ENCODE results near the gene PLXNC1.

Gene PLXNC1

GRCh38 chr12:94182986-94183707 lies 34.8 kb downstream of the PLXNC1 start:
- no peak for DNase-seq

DNA sequence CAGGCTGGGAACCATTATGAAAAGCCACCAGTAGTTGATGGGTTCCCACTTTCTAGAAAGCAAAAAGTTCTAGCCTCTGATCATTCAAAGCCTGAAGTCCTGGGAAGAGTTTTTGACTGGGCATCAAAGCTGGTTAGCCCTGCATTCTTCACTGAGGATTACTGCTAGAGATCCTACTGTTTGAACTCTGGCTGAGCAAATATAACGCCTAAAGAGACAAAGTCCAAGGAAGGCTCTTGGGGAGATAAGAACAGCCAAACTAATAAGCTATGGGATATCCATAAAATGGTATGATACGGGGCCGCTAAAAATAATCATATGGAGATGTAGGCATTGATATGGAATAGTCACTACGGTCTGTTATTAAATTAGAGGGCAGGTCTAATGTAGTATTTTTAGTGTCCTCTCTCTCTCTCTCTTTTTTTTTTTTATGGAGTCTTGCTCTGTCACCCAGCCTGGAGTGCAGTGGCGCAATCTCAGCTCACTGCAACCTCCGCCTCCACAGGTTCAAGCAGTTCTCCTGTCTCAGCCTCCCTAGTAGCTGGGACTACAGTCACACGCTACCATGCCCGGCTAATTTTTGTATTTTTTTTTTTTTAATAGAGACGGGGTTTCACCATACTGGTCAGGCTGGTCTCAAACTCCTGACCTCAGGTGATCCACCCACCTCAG lies 35.5 kb downstream of the PLXNC1 start:
- no peak for DNase-seq

DNA sequence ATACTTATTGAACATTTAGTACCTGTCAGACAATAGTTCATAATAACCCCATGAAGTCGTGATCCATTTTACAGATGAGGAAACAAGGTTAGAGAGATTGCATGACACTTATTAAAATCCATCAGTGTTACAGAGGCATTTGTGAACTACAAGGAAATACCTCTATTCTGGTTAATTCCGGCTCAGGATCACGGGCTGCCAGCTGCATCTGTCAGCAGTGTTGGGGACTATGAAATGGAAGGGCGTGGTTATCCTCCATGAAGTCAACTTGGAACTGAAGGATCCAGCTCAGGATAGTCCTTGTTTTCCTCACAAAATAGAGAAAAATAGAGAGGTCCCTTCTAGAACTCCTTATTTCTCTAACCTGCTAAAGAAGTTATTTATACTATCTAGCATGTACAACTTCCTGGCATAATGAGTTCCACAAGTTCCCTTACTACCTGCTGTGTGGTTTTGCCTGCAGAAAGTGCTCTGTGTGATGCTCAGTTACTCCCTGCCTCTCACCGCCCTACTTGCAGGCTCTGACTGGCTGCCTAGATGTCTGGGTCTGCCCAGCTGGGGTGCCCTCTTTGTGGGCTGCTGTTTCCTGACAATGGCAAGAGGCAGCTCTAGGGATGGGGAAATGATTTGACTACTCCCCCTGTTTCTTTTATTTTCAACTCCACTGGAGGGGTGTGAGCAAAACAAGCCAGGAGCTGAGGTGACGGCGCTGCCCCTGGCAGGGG lies 36.8 kb downstream of the PLXNC1 start:
- no peak for DNase-seq

DNA sequence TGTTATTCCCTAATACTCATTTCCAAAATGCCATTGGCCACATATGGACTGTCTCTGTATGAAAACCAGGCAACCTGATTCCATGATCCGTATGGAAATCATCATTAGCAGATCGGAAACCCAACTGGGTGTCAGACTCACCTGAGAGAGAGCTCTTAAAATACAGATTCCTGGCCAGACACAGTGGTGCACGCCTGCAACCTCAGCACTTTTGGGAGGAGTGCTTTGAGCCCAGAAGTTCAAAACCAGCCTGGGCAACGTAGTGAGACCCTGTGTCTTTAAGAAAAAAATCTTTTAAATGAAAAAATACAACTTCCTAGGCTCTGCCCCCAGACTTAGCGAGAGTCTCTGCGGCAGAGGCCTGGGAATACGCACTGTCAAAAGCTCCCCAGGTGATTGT lies 37.4 kb downstream of the PLXNC1 start:
- DNase-seq: peak in 1 of 2 experiments; percentile 7

DNA sequence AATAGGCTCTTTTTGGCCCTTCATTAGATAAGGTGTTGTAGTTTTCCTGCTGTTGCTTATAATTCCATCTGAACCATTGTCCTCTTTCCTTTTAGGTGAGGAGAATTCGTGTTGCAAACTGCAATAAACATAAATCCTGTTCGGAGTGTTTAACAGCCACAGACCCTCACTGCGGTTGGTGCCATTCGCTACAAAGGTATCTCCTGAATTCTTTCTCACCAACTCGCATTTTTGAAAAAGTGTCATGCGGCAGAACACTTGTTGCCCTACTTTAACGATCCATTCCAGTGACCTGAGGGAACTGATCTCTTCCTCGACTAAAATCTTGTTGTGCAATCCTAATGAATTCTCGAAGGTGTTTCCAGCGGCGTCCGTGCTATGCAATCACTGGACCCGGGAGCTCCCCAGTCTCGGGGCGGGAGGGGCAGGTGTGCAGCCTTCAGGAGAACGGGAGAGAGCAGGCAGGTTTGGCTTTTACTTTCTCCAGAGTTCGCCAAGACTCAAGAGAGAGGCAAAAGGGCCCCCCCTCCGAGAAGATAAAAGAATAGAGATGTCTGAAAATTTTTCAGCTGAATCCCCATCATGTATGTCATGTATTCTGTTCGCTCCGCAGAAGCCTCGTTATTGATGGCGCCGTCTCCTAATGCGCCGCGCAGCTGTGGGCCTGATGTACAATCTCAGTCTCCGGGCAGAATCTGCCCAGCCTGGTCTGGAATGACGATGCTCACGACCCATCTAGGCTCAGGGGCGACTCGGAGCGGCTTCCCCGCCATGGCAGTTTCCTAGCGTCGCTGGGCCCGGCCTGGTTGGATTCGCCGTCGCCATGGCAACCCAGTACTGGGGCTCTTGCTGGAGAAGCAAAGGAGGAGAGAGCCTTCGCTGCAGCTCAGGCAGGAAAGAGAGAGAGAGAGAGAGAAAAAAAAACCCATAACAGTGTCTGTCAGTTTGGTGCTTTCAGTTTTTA lies 38.2 kb downstream of the PLXNC1 start:
- DNase-seq: peak; percentile 71 to 85

GRCh38 chr12:94187361-94187760 lies 39.0 kb downstream of the PLXNC1 start:
- peak; percentile 20 to 48 for DNase-seq

DNA sequence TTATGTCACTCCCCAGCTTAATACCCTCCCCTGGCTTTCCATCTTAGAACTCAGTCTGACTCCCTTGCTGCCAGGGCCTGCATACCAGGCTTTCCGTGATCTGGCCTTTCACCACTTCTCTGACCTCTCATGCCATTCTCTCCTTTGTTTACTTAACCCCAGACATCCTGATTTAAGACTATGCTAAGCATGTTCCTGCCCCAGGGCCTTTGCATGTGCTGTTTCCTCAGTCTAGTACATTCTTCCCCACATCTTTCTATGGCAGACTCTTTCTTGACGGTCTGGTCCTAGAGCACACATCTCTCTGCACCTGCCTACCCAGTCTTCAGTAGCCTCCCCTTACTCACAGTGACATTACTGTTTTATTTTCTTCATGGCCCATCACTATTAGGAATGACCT lies 42.2 kb downstream of the PLXNC1 start:
- DNase-seq: no peak

GRCh38 chr12:94191023-94191422 lies 42.6 kb downstream of the PLXNC1 start:
- no peak for DNase-seq

DNA sequence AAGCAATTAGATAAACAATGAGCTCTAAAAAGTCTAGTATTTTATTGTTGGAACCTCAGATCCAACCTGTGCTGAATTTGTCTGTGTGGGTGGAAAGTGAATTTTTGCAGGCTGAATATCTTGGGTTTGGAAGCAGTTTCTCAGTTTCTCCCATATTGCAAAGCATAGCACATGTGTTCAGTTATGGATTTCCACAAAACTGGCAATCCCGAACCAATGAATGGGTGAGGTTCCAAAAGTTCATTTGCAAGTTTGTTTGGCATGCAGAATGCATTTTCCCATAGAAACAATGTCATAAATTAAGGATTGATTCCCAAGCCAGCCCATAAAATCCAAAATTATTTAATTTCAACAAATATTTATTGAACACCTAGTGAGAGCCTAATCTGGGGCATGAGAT lies 43.4 kb downstream of the PLXNC1 start:
- DNase-seq: no peak

GRCh38 chr12:94192506-94192905 lies 44.1 kb downstream of the PLXNC1 start:
- DNase-seq: no peak

- DNase-seq: no peak
Measured at GRCh38 chr12:94193168-94193567, 44.8 kb downstream of the PLXNC1 start.

DNA sequence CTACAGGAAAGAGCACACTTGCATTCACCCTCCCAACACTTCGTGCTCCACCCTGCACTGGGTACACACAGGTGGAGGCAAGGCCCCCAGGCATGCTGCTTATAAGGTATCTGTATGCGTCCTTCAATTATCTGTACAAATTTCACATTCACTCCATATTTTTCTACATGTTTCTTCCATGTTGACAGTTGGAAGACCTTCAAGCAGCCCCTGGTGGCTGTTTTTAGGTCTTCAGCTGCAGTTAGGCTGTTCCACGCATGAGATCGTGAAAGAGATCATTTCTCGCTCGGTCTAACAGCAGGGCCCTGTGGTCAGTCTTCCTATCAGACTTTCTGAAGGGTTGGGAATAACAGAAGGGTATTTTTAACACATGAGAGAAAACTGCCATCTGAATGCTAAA lies 47.1 kb downstream of the PLXNC1 start:
- no peak for DNase-seq

DNA sequence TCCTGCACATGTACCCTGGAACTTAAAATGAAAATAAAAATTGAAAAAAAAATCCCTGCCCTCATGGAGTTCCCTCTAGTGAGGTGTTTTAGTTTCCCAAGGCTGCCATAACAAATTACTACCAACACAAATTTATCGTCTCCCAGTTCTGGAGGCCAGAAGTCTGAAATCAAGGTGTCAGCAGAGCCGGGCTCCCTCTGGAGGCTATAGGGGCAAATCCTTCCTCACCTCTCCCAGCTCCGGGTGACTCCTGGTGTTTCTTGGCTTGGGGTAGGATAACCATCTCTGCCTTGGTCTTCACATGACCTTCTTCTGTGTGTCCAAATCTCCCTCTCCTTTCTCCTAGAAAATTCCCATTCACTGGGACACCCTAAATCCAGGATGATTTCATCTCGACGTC lies 50.1 kb downstream of the PLXNC1 start:
- DNase-seq: no peak

- DNase-seq: no peak
Measured at GRCh38 chr12:94198872-94199271, 50.5 kb downstream of the PLXNC1 start.

- no peak for DNase-seq
Measured at GRCh38 chr12:94200069-94200468, 51.7 kb downstream of the PLXNC1 start.

DNA sequence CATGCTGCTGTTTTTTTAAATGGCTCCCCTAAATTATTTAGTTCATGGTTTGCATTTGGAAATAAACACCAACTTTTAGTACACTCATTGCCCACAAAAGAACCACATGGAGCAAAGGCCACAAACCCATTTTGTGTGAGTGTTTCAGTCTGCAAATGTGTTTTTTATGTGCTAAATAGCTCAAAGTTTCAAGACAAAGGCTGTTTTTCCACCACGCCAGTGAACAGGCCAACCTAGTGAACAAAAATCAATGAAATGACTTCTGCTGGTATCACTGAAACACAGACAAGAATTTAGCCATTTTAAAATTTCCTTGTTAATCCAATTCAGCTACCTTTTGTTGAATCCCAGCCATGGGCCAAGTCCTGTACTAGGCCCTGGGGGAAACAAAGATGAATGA lies 52.3 kb downstream of the PLXNC1 start:
- no peak for DNase-seq

GRCh38 chr12:94202245-94203180 lies 54.1 kb downstream of the PLXNC1 start:
- DNase-seq: peak; percentile 24 to 44

GRCh38 chr12:94203181-94203546 lies 54.8 kb downstream of the PLXNC1 start:
- no peak for DNase-seq

GRCh38 chr12:94203796-94204195 lies 55.4 kb downstream of the PLXNC1 start:
- DNase-seq: no peak

GRCh38 chr12:94204499-94205247 lies 56.3 kb downstream of the PLXNC1 start:
- DNase-seq: no peak

- DNase-seq: no peak
Measured at GRCh38 chr12:94205822-94206221, 57.4 kb downstream of the PLXNC1 start.

All from NCI-H526 (cell line).